Left cardiac atrium (tissue), 4 donors: ENCODE data around the gene METRNL. TPM values are rescaled to one million over a fixed set of nuclear protein-coding genes. Genes with fewer than 3 reads are reported as not detected.

Source experiments
- ATAC-seq, 2 donors: fragments of 200-7000 bp; cut with Tn5 transposase; one replicate each; pipeline ENCODE4 v1.9.1; 2020; ENCODE audit warnings: mild to moderate bottlenecking in 2 of 2, moderate library complexity in 2 of 2
- DNase-seq: peaks from one replicate; pipeline ENCODE4 v3.0.0-alpha.2; 2020
- intact Hi-C, 2 donors: fragments of 100-400 bp; cut with DNase I; formaldehyde crosslinking; loops; one replicate each; pipeline versions ENCODE4 v1.14.1 to v1.15.1; 2022 to 2023
- total RNA-seq, 2 donors: library from RNA; stranded (reverse); fragmentation: NEBNext Ultra II Directional; extraction: Animal tissue kit (Norgen Biotek cat#: 25700); gene quantifications; one replicate each; pipeline ENCODE4 v1.2.1, GENCODE V29; 2021
- donor health status: DM: no; HTN: yes; CAD: no.
- donor health status: DM: no; HTN: yes; CAD: no; lungs with severe emphysema.
- donor health status: DM: yes; HTN: yes; CAD: no.
- donor health status: Dilated cardiomyopathy.

Gene METRNL
- total RNA-seq, 2 donors from 2014 or later, result 50.4 to 84.4 TPM

- intact Hi-C loops, result no loop called here
- no peak for ATAC-seq
- DNase-seq, result no peak
Observed at GRCh38 chr17:83074486-83075223, 4.8 kb upstream of the METRNL start.

GRCh38 chr17:83075270-83075880 lies 4.0 kb upstream of the METRNL start:
- DNase-seq, result no peak
- intact Hi-C loops, result no loop called here
- no peak for ATAC-seq

GRCh38 chr17:83076938-83077337 lies 2.5 kb upstream of the METRNL start:
- ATAC-seq (no peak), DNase-seq (no peak)
- intact Hi-C loops, result no loop called here

GRCh38 chr17:83077411-83077810 lies 2.0 kb upstream of the METRNL start:
- ATAC-seq, result no peak
- intact Hi-C loops, result no loop called here

GRCh38 chr17:83077939-83078338 lies 1.5 kb upstream of the METRNL start:
- intact Hi-C loops, result no loop called here
- ATAC-seq (no peak), DNase-seq (no peak)

More at GRCh38 chr17:83077411-83077810, 2.0 kb upstream of the METRNL start:
- DNase-seq, result no peak

- ATAC-seq (peak; percentile 9 to 10), DNase-seq (no peak)
- intact Hi-C loops, result no loop called here
Observed at GRCh38 chr17:83078378-83079351, 744 bp upstream of the METRNL start.

- peak in 1 of 2 donors; percentile 6 for ATAC-seq
- intact Hi-C loops, result no loop called here
Observed at GRCh38 chr17:83079766-83080578, 563 bp downstream of the METRNL start.

GRCh38 chr17:83080579-83080857 lies 1.1 kb downstream of the METRNL start:
- intact Hi-C loops, result no loop called here
- DNase-seq (no peak), ATAC-seq (peak; percentile 1 to 11)

More at GRCh38 chr17:83079766-83080578, 563 bp downstream of the METRNL start:
- DNase-seq, result no peak

- peak; percentile 31 to 34 for ATAC-seq
- DNase-seq, result peak; percentile 66
- intact Hi-C loops, result no loop called here
Observed at GRCh38 chr17:83080858-83081683, 1.7 kb downstream of the METRNL start.

- intact Hi-C loops, result no loop called here
Observed at GRCh38 chr17:83081684-83082201, 2.3 kb downstream of the METRNL start.

GRCh38 chr17:83082424-83082823 lies 3.0 kb downstream of the METRNL start:
- DNase-seq (no peak), ATAC-seq (no peak)
- intact Hi-C loops, result no loop called here

More at GRCh38 chr17:83081684-83082201, 2.3 kb downstream of the METRNL start:
- ATAC-seq, result peak in 1 of 2 donors; percentile 3
- DNase-seq, result no peak

GRCh38 chr17:83082909-83083367 lies 3.5 kb downstream of the METRNL start:
- DNase-seq (no peak), ATAC-seq (no peak)
- intact Hi-C loops, result no loop called here

- DNase-seq, result no peak
- intact Hi-C loops, result no loop called here
- ATAC-seq, result peak in 1 of 2 donors; percentile 14
Observed at GRCh38 chr17:83083368-83084201, 4.2 kb downstream of the METRNL start.

- ATAC-seq (no peak), DNase-seq (no peak)
- intact Hi-C loops, result no loop called here
Observed at GRCh38 chr17:83084214-83084613, 4.8 kb downstream of the METRNL start.

GRCh38 chr17:83084621-83085056 lies 5.2 kb downstream of the METRNL start:
- intact Hi-C loops, result no loop called here
- DNase-seq (no peak), ATAC-seq (no peak)

- no peak for DNase-seq
- intact Hi-C loops, result no loop called here
- ATAC-seq, result no peak
Observed at GRCh38 chr17:83085103-83085502, 5.7 kb downstream of the METRNL start.
